Stimulated activated CD8-positive, alpha-beta memory T cell treated with anti-CD3 and anti-CD28 coated beads, Interleukin-12 subunit alpha, Interleukin-12 subunit beta, amount 100 ng/mL, for 4 hours (primary cell): Measurements from ENCODE around the gene CACNA1B.
"Not testable (repeated sequence)": the region's sequence is repeated elsewhere in the genome, so short reads cannot be mapped to it uniquely, and the experiment has no call there.

Experiments
- DNase-seq: peaks from one replicate; pipeline ENCODE4 v3.0.0-alpha.2; 2020; ENCODE audit warnings: low read depth

CACNA1B gene

GRCh38 chr9:137889966-137890365 lies 12.4 kb downstream of the CACNA1B start:
- DNase-seq = not testable (repeated sequence)

GRCh38 chr9:137890768-137891587 lies 13.4 kb downstream of the CACNA1B start:
- DNase-seq = not testable (repeated sequence)

GRCh38 chr9:137891588-137892423 lies 14.2 kb downstream of the CACNA1B start:
- no peak for DNase-seq

DNA sequence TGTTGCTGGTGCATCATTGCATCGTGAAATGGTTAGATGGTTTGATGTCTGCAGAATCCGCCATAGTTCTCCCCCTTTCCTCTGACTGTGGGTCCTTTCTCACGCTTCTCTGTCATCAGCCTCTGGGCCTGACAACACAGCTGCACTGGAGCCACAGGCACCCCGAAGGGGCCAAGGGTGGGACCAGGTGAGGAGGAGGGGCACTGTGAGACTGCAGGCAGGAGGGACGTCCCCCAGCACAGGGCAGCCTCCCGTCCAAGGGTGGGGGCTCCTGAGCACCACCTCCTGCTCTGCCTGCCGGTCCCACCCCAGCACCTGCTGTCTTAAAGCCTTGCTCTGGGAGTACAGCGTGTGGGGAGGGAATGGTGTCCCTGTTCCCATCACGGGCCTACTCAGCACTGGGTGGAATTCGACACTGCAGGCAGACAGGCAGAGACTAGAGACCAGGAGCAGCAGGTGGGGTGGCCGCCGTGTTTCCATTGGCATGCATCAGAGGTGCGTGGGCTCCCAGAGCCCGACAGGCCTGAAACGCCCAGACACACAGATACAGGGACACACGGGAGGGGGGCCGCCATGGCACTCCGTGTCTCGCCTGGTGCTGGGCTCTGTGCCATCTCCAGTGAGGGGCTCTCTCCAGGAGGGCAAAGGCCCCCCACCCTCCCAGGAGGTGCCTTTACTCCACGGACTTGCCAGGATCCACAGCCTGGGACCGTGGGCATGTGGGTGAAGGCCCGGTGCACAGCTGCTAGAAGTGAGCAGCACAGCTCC lies 15.0 kb downstream of the CACNA1B start:
- no peak for DNase-seq

- DNase-seq = no peak
Observed at GRCh38 chr9:137893670-137894069, 16.1 kb downstream of the CACNA1B start.

GRCh38 chr9:137899551-137900360 lies 22.2 kb downstream of the CACNA1B start:
- DNase-seq = no peak

DNA sequence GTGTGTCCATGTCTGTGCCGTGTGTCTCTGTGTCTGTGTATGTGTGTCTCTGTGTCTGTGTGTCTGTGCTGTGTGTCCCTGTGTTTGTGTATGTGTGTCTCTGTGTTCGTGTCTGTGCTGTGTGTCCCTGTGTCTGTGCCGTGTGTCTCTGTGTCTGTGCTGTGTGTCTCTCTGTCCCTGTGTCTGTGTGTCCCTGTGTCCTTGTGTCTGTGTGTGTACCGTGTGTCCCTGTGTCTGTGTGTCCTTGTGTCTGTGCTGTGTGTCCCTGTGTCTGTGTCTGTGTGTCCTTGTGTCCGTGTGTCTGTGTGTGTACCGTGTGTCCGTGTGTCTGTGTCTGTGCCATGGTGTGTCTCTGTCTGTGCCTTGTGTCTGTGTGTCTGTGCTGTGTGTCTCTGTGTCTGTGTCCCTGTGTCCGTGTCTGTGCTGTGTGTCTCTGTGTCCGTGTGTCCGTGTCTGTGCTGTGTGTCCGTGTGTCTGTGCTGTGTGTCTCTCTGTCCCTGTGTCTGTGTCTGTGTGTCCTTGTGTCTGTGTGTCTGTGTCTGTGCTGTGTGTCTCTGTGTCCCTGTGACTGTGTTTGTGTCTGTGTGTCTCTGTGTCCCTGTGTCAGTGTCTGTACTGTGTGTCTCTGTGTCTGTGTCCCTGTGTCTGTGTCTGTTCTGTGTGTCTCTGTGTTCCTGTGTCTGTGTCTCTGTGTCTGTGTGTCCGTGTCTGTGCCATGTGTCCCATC lies 23.2 kb downstream of the CACNA1B start:
- DNase-seq = no peak

GRCh38 chr9:137902646-137903045 lies 25.1 kb downstream of the CACNA1B start:
- DNase-seq = no peak

DNA sequence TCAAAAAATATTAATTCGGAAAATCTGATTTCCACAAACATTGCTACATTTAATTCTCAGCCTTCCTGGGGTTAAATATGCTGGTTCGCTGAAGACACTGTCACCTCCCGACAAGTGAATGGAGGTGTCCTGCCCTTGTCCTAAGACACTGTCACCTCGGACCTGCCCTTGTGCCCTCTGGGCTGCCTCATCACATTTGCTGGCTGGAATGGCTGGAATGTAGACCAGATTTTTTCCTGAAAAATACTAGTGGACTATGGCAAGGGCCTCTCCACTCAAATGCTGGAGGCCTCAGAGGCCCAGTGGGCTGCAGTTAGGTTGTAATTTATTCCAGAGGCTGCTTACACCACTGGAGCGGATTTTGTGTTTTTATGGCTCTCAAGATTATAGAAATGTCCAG lies 28.2 kb downstream of the CACNA1B start:
- no peak for DNase-seq

GRCh38 chr9:137907776-137908175 lies 30.2 kb downstream of the CACNA1B start:
- DNase-seq = no peak

- DNase-seq = no peak
Observed at GRCh38 chr9:137912671-137913070, 35.1 kb downstream of the CACNA1B start.

DNA sequence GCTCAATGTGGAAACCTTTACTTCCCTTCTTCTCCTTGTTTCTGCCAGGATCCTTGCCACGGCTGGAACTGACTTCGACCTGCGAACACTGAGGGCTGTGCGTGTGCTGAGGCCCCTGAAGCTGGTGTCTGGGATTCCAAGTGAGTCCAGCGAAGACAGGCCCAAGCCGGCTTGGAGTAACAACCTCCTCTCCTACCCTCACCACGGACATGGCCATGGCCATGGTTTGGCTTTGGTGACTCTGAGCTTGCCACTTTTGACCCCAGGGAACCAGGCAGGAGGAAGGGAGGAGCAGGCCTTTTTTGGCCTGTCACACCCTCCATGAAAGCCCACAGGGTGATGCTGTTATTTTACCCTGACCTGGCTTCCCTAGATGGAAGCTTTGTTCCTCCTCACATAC lies 35.5 kb downstream of the CACNA1B start:
- no peak for DNase-seq

DNA sequence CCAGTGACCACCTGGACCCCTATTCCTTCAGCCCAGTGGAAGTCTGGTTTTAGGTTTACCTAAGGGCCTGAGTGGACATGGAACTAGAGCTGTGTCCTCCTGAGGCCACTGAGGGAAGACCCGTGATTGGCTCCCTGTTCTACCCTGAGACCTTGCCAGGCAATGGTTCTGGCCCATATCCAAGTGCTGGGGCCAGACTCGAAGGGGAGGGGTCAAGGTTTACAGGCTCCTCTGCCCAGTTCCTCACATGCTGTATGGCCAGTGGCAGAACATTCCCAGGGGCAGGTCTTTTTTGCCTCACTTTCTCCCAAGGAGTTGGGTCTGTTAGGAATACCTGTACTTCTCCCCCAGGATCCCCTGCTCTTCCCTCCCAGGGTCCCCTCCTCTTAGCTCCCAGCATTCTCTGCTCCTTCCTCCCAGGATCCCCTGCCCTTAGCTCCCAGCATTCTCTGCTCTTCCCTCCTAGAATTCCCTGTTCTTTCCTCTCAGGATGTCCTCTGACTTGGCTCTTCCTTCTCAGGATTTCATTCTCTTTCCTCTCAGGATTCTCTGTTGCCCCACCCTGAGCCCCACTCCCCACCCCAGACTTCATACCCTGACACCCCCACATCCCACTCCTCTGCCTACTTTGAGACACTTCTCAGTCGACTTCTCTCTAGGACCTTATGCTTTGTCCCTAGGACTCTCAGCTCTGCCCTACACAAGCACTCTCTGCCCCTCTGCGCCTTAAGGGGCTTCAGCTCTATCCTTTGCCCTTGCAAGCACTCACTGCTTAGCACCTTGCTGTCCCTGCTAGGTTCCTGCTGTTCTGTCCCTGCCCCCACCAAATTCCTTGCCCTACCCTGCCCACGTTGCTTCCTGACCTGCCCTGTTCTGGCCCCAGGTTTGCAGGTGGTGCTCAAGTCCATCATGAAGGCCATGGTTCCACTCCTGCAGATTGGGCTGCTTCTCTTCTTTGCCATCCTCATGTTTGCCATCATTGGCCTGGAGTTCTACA lies 36.5 kb downstream of the CACNA1B start:
- no peak for DNase-seq

DNA sequence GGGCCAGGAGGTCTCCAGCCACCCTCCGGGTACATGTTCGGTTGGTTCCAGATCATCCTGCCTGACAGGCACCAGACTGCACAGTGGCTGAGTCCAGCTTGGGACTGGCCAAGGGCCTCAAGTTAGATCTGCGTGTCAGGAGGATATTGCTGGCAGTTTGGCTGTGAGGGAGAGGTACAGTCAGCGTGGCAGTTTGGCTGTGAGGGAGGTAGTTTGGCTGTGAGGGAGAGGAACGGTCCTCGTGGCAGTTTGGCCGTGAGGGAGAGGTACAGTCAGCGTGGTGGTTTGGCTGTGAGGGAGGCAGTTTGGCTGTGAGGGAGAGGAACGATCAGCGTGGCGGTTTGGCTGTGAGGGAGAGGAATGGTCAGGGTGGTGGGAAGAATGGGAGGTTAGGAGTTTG lies 39.0 kb downstream of the CACNA1B start:
- DNase-seq = no peak

DNA sequence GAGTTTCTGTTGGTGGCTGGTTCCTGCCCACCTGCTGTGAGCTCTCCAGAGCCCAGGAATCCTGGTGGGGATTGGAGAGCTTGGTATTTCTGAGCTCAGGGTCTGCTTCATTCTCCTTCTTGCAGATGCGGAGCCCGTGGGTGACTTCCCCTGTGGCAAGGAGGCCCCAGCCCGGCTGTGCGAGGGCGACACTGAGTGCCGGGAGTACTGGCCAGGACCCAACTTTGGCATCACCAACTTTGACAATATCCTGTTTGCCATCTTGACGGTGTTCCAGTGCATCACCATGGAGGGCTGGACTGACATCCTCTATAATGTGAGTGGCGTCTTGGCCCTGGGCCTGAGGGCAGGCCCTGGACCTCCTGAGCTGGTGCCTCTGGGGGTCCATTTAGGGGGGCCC lies 39.5 kb downstream of the CACNA1B start:
- no peak for DNase-seq

- no peak for DNase-seq
Observed at GRCh38 chr9:137917795-137918194, 40.2 kb downstream of the CACNA1B start.

GRCh38 chr9:137918331-137919094 lies 40.9 kb downstream of the CACNA1B start:
- DNase-seq = no peak

- DNase-seq = no peak
Observed at GRCh38 chr9:137919095-137919465, 41.5 kb downstream of the CACNA1B start.

- DNase-seq = no peak
Observed at GRCh38 chr9:137919649-137920141, 42.1 kb downstream of the CACNA1B start.
